Measurements from ENCODE around the gene DUSP22. TPM values are rescaled to one million over a fixed set of nuclear protein-coding genes. Genes with fewer than 3 reads are reported as not detected.

DUSP22 gene
- total RNA-seq, 2 donors from 2014 or later: 33.5 to 35.4 TPM

DNA sequence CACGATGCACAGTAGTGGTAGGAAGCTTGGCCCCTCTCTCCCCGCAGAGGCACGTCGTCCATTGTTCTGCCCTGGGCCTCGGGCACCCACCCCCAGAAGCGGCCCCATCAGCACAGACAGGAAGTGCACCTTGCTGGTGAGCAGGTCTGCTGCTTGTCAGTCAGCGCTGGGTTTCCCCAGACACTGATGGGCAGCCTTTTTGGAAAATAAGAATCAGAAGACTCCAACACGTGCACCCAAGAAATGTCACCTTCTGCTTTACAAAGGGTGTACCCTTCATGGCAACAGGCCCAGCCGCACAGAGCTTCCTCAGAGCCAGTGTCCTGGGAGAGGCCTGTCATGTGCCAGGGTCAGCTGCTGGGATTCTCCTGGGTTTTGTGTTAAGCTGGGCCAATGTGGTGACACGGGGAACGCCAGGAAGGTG, 64.6 kb downstream of the DUSP22 start:
- no peak overlapping the region for H3K4me3 Mint-ChIP-seq
- H3K4me1 Mint-ChIP-seq: peaks cover 5% of the 10 kb centered on the region
- no peak for DNase-seq
- Histone ChIP-seq H3K9me3 (ENCODE audit: control insufficient read depth, low read length) (peaks cover 2% of the 10 kb centered on the region), H3K27ac (ENCODE audit: low read depth, low read length) (no peak overlapping the region), H3K4me3 (ENCODE audit: low read length) (no peak overlapping the region), H3K27me3 (ENCODE audit: control insufficient read depth, insufficient read depth, low read length, poor library complexity, severe bottlenecking) (no peaks in the 10 kb centered on the region), H3K4me1 (ENCODE audit: control insufficient read depth, insufficient read depth, low read length) (no peaks in the 10 kb centered on the region), H3K36me3 (ENCODE audit: control insufficient read depth, insufficient read depth, low read length) (no peaks in the 10 kb centered on the region), H3K9ac (ENCODE audit: extremely low read depth, low read length, poor library complexity, severe bottlenecking) (no peak overlapping the region)
- no peak overlapping the region for H3K27ac Mint-ChIP-seq
- TF ChIP-seq, protein P1, sequence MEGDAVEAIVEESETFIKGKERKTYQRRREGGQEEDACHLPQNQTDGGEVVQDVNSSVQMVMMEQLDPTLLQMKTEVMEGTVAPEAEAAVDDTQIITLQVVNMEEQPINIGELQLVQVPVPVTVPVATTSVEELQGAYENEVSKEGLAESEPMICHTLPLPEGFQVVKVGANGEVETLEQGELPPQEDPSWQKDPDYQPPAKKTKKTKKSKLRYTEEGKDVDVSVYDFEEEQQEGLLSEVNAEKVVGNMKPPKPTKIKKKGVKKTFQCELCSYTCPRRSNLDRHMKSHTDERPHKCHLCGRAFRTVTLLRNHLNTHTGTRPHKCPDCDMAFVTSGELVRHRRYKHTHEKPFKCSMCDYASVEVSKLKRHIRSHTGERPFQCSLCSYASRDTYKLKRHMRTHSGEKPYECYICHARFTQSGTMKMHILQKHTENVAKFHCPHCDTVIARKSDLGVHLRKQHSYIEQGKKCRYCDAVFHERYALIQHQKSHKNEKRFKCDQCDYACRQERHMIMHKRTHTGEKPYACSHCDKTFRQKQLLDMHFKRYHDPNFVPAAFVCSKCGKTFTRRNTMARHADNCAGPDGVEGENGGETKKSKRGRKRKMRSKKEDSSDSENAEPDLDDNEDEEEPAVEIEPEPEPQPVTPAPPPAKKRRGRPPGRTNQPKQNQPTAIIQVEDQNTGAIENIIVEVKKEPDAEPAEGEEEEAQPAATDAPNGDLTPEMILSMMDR (conservative IDR thresholded peaks at IDR 0.05): no peak
- 82 to 90% methylated on average over 11 of the region's 11 CpGs for WGBS, 2 experiments (ENCODE audit: insufficient coverage in 1 of 2, insufficient read length in 1 of 2)
- peaks cover 94% of the 10 kb centered on the region for H3K9me3 Mint-ChIP-seq
- peaks cover 2% of the 10 kb centered on the region for H3K36me3 Mint-ChIP-seq (ENCODE audit: low read depth)
- H3K27me3 Mint-ChIP-seq (ENCODE audit: insufficient read depth): no peaks in the 10 kb centered on the region

DNA sequence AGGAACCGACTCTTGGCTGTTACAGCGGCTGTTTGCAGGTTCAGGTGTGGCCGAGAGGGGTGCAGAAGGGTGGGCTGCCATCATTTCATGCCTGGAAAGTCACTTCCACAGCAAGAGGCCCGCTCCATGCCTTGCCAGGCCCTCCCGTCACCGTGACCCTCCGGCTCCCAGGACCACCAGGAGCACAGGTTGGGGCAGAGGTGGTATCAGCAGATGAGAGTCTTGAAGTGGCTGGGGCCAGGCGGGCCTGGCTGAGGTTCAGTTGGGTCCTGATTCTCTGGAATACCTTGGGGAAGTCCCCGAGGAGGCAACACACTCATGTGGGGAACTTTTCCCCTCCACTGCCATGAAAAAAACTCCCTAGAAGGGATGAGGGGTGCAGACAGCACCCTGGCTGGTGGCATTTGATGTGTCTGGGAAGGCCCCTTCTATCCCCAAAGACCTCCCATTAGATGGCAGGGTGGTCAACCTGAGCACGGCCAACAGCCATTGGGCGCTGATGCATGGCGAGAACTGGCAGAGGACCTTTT, 65.0 kb downstream of the DUSP22 start:
- Histone ChIP-seq H3K27me3 (ENCODE audit: control insufficient read depth, insufficient read depth, low read length, poor library complexity, severe bottlenecking) (no peaks in the 10 kb centered on the region), H3K4me1 (ENCODE audit: control insufficient read depth, insufficient read depth, low read length) (no peaks in the 10 kb centered on the region), H3K27ac (ENCODE audit: low read depth, low read length) (no peak overlapping the region), H3K9me3 (ENCODE audit: control insufficient read depth, low read length) (peaks cover 7% of the 10 kb centered on the region), H3K4me3 (ENCODE audit: low read length) (no peak overlapping the region), H3K9ac (ENCODE audit: extremely low read depth, low read length, poor library complexity, severe bottlenecking) (no peak overlapping the region), H3K36me3 (ENCODE audit: control insufficient read depth, insufficient read depth, low read length) (no peaks in the 10 kb centered on the region)
- TF ChIP-seq, protein P1 (conservative IDR thresholded peaks at IDR 0.05): no peak
- Mint-ChIP-seq H3K9me3 (peaks cover 94% of the 10 kb centered on the region), H3K27me3 (ENCODE audit: insufficient read depth) (no peaks in the 10 kb centered on the region), H3K4me3 (no peak overlapping the region), H3K27ac (no peak overlapping the region), H3K4me1 (peaks cover 5% of the 10 kb centered on the region), H3K36me3 (ENCODE audit: low read depth) (no peaks in the 10 kb centered on the region)
- DNase-seq: no peak
- WGBS, 2 experiments (ENCODE audit: insufficient coverage in 1 of 2, insufficient read length in 1 of 2): 87 to 89% methylated on average over 9 to 12 of the region's 12 CpGs

- peaks cover 95% of the 10 kb centered on the region for H3K9me3 Mint-ChIP-seq
- no peaks in the 10 kb centered on the region for H3K27me3 Mint-ChIP-seq (ENCODE audit: insufficient read depth)
Observed at GRCh38 chr6:357791-358341, 65.6 kb downstream of the DUSP22 start.

More at GRCh38 chr6:357791-358341, 65.6 kb downstream of the DUSP22 start:
- TF ChIP-seq, protein P1 (conservative IDR thresholded peaks at IDR 0.05): no peak
- no peak overlapping the region for H3K4me3 ChIP-seq (ENCODE audit: low read length)
- Mint-ChIP-seq H3K4me1 (peaks cover 2% of the 10 kb centered on the region), H3K36me3 (ENCODE audit: low read depth) (no peaks in the 10 kb centered on the region), H3K27ac (no peak overlapping the region), H3K4me3 (no peak overlapping the region)
- 85 to 89% methylated on average over 11 to 13 of the region's 13 CpGs for WGBS, 2 experiments (ENCODE audit: insufficient coverage in 1 of 2, insufficient read length in 1 of 2)
- H3K9me3 ChIP-seq (ENCODE audit: control insufficient read depth, low read length): peaks cover 13% of the 10 kb centered on the region
- H3K27ac ChIP-seq (ENCODE audit: low read depth, low read length): no peak overlapping the region
- no peaks in the 10 kb centered on the region for H3K27me3 ChIP-seq (ENCODE audit: control insufficient read depth, insufficient read depth, low read length, poor library complexity, severe bottlenecking)
- DNase-seq: no peak
- no peaks in the 10 kb centered on the region for H3K36me3 ChIP-seq (ENCODE audit: control insufficient read depth, insufficient read depth, low read length)
- H3K9ac ChIP-seq (ENCODE audit: extremely low read depth, low read length, poor library complexity, severe bottlenecking): no peak overlapping the region
- no peaks in the 10 kb centered on the region for H3K4me1 ChIP-seq (ENCODE audit: control insufficient read depth, insufficient read depth, low read length)
